Omental fat pad (tissue), 4 donors: ENCODE measurements around the gene SPN. TPM values are rescaled to one million over a fixed set of nuclear protein-coding genes. Genes with fewer than 3 reads are reported as not detected.

ENCODE experiments used
- ATAC-seq: fragments of 150-250 bp; one replicate; pipeline ENCODE4 v1.9.1; 2016; ENCODE audit warnings: mild to moderate bottlenecking, moderate library complexity; ENCODE audit not compliant: low FRiP score
- DNase-seq: peaks from one replicate; pipeline ENCODE4 v3.0.0-alpha.2; 2019; ENCODE audit warnings: low spot score
- total RNA-seq, 4 donors: library from RNA; depleted of rRNA; stranded (reverse); fragments of >200 nt; gene quantifications; one replicate each; pipeline ENCODE4 v1.1.0, GENCODE V29; 2016
- TF ChIP-seq, protein P1 (sequence below), 3 donors: fragments of 450-650 bp; IDR thresholded peaks; one replicate each; pipeline ENCODE4 v1.5.1; 2016 to 2017; ENCODE audit warnings: antibody characterized with exemption in 3 of 3, mild to moderate bottlenecking in 3 of 3, moderate library complexity in 2 of 3

Gene SPN
- total RNA-seq, 4 donors from 2014 or later, result 0.46 to 4.4 (median 1.1) TPM

DNA sequence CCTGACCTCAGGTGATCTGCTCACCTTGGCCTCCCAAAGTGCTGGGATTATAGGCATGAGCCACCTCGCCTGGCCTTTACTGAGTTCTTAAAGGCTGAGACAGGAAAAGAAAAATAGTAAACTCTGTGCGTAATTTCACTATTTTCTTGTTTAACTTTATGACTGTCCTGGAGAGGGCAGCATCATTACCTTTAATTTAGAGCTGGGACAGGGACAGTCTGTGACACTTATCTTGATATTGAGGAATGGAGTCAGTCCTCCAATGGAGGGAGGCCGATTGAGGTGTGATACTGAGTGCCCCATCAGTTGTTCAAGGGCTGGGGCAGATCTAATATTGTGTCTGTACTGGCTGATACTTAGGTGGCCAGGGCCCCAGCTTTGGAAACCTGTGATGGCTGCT lies 21.5 kb upstream of the SPN start:
- ATAC-seq, result no peak
- TF ChIP-seq, protein P1, sequence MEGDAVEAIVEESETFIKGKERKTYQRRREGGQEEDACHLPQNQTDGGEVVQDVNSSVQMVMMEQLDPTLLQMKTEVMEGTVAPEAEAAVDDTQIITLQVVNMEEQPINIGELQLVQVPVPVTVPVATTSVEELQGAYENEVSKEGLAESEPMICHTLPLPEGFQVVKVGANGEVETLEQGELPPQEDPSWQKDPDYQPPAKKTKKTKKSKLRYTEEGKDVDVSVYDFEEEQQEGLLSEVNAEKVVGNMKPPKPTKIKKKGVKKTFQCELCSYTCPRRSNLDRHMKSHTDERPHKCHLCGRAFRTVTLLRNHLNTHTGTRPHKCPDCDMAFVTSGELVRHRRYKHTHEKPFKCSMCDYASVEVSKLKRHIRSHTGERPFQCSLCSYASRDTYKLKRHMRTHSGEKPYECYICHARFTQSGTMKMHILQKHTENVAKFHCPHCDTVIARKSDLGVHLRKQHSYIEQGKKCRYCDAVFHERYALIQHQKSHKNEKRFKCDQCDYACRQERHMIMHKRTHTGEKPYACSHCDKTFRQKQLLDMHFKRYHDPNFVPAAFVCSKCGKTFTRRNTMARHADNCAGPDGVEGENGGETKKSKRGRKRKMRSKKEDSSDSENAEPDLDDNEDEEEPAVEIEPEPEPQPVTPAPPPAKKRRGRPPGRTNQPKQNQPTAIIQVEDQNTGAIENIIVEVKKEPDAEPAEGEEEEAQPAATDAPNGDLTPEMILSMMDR (IDR thresholded peaks at IDR 0.05), result no peak
- no peak for DNase-seq

DNA sequence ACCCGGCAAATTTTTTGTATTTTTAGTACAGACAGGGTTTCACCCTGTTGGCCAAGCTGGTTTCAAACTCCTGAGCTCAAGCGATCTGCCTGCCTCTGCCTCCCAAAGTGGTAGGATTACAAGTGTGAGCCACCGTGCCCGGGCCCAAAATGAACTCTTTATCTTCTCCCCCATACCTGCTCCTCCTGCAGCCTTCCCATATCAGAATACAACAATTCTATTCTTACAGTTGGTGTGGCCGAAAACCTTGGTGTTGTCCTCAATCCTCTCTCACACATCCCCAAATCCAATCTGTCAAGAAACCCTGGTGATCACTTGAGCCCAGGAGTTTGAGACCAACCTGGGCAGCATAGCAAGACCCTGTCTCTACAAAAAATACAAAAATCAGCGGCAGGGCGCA lies 19.5 kb upstream of the SPN start:
- TF ChIP-seq, protein P1 (IDR thresholded peaks at IDR 0.05), result no peak
- no peak for ATAC-seq
- no peak for DNase-seq

DNA sequence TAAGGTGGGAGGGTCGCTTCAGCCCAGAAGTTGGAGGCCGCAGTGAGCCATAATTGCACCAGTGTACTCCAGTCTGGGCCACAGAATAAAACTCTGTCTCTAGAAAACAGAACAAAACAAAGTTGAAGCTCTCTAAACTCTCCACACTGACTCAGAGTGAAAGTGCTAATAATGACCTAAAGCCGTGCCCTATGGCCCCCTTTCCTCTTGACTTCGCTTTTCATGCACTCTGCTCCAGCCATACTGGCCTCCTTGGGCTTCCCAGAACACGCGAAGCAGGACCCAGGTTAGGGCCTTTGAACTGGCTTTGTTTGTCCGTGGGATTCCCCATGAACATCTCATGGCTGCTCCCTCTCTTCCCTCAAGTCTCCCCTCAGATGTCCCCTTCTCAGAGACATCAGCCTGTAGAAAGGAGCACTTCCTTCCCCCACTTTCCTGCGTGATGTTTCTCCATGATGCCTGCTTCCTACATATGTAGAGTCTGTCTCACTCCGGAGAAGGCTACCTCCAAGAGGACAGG lies 18.6 kb upstream of the SPN start:
- TF ChIP-seq, protein P1 (IDR thresholded peaks at IDR 0.05), result no peak
- DNase-seq, result no peak
- ATAC-seq, result no peak

DNA sequence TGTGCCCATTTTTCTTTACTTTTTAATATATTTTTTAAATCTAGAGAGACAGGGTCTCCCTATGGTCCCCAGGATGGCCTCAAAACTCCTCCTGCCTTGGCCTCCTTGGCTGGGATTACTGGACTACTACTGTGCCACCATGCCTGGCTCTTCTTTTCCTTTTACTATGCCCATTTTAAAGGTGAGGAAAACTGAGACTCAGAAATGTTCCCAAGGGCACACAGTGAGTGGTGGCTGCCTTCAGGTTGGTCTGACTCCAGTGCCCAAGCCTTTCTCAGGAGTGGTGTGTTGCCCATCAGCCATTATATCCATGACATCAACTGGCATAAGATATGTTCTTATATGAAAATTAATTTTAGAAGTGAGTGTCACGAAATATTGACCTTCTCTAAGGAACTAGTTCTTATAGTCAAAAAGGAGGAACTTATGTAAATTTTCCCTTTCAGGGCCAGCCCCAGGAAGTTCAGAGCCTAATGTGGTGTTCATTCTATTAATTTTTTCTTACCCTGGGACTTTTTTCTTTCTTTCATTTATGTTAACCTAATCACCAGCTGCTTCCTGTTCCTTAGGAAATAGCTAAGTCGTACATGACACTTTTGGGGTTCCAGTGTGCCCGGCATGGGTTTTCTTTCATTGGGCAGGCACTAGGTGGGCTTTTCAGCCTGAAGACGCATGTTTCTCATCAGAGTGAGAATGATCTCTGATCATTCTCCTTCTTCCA lies 17.9 kb upstream of the SPN start:
- DNase-seq (no peak), ATAC-seq (no peak)
- TF ChIP-seq, protein P1 (IDR thresholded peaks at IDR 0.05), result no peak

DNA sequence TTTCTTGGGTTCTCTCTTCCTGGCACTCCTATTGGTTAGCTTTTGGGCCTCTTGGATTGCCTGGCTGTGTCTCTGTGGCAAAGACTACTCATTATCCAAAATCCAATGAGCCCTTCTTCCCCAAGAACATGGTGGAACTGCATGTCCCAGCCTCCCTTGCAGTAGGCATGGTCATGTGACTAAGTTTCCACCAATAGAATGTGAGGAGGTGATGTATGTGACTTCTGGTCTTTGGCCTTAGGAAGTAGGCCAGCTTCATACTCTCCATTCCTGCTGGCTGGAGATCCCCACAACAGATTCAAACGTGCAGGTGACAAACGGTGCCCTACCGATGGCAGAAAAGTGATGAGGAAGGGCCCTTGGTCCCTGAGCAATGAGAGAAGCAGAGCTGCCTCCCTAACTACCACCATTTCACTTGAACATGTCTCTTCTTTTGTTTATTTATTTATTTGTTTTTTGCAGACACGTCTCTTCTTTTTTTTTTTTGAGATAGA lies 17.3 kb upstream of the SPN start:
- TF ChIP-seq, protein P1 (IDR thresholded peaks at IDR 0.05), result no peak
- ATAC-seq (no peak), DNase-seq (no peak)

DNA sequence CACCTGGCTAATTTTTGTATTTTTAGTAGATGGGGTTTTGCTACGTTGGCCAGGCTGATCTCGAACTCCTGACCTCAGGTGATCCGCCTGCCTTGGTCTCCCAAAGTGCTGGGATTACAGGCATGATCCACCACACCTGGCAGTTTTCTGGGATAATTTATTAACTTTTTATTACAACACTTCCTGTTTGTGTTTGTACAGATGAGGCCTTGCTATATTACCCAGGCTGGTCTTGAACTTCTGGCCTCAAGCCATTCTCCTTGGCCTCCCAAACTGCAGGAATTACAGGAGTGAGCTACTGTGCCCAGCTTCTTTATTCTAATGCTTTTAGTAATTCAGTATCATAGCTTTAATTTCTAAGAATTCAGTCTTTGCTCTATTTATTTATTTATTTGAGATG lies 16.1 kb upstream of the SPN start:
- DNase-seq, result no peak
- TF ChIP-seq, protein P1 (IDR thresholded peaks at IDR 0.05), result no peak
- ATAC-seq, result no peak
